ELR (cell line): ENCODE measurements around the gene PANX1.
"Not testable (repeated sequence)": the region's sequence is repeated elsewhere in the genome, so short reads cannot be mapped to it uniquely, and the experiment has no call there.

Experiments used
- DNase-seq: peaks from one replicate; pipeline ENCODE4 v3.0.0-alpha.2; 2015; ENCODE audit warnings: low read depth

The PANX1 gene

DNA sequence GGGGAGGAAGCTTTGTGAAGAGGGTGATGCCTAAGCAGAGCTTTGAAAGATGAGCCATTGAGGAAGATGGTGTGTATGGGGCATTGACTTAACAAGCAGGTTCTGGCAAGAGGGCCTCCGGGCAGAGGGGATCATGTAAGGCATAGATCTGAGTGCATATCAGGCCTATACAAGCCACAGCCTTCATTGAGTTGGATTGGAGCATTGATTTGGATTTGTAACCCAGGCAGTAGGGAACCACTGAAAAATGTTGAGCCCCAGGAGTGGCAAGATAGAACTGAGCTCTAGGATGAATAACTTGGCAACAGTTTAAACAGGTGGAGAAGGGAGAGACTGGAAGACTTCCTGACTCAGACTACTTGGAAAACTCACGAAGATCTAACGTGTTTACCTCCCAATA lies 21.4 kb downstream of the PANX1 start:
- no peak for DNase-seq

DNA sequence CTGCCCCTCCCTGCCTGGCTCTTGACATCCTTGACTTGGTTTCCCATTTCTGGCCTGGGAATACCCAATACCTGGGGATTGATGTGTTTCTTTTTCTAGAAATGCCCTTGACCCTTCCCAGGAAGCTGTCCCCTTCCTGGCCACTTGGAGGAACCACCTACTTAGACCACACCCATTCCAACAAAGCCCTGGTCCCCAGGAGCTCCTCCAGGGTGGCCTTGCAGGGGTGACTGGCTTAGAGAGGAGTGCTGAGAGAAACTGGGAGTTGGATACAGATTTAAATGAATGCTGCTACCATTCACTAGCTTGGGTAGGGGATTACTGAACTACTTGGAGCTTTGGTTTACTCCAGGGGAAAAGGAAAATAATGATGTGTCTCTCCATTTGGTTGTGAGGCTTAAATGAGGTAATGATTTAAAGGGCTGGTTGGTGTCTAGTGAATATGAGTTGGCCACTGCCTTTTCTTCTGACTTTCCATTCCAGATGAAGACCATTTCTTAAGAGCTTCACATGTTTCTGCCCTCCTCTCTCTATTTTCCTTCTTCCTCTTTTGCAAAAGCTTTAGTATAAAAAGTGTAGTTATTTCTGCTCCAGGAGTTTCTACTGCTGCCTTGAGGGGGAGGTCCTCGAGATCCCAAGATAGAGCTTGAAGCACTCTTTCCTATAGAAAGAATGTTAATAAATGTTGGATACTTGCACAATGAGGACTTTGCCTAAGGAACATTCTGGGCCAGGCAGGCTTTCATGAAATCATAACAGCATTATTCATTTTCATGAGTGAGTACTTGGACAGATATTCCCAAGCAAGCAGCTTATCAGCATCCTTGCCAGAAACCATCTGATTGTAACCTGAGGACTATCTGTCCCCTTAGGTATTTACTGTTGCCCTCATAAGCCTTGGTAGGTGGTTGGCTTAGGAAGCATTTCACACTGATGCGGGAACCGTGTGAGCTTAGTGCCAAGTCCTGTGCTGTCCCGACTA lies 22.4 kb downstream of the PANX1 start:
- DNase-seq: no peak

DNA sequence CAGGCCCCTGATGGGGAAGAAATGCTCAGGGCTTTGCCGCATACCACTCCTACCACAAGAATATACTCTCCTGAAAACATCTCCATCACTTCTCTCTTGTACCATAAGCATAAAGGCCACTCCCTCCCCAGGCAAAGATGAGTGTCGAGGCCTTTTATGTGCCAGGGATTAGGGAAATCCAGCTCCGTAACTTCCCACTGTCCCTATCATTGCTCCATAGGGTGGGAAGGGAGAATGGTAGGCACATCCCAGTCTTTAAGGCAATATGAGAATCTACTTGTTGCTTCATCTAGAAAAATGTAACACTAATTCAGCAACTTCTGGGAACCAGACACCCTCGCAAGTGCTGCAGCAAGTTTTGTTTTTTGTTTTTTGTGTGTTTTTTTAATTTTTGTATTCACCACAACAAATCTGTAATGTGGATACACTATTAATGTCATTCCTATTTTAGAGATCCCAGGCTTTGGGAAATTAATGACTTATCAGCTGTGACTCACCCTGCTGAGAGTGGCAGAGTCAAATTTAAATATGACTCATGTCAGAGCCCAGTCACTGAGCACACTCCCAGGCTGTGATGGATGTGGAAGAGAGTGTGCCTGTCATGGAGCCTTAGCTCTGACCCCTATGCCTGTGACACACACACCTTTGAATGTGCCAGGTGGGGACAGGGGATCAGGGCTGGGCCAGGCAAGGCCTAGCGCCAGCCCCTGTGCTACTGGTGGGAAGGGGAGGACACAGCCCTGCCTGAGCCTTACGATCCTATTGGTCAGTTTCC lies 23.4 kb downstream of the PANX1 start:
- DNase-seq: peak; percentile 93

DNA sequence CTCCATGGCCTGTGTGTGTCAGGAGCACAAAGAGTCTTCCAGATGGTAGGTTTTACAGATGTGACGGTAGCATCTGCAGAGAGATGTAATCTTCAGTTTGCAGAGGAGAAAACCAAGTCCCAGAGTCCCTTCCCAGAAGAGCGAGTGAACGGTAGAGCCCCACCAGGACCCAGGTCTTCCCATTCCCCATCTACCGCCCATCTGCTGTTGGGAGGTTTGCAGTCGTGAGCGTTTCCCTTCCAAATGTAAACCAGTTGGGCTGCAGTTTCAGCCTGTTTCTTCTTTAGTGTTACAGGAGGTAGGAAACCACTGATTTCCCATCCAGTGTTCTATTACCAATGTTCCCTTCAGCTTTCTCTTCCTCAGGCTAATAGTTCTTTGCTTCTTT lies 24.0 kb downstream of the PANX1 start:
- no peak for DNase-seq

DNA sequence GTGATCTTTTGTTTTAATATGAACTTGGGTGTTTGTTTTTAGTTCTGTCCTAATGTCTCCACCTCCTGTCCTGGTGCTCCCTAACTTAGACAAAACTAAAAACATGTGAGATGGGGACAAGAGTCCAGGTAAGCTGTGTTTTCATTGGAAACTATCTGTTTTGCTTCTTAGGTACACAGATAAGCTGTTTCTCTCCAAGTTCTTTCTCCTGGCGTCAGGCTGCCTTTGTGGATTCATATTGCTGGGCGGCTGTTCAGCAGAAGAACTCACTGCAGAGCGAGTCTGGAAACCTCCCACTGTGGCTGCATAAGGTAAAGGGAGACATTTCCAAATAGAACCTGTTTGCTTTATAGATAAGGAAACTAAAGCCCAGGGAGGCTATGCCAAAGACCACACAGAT lies 24.7 kb downstream of the PANX1 start:
- no peak for DNase-seq

DNA sequence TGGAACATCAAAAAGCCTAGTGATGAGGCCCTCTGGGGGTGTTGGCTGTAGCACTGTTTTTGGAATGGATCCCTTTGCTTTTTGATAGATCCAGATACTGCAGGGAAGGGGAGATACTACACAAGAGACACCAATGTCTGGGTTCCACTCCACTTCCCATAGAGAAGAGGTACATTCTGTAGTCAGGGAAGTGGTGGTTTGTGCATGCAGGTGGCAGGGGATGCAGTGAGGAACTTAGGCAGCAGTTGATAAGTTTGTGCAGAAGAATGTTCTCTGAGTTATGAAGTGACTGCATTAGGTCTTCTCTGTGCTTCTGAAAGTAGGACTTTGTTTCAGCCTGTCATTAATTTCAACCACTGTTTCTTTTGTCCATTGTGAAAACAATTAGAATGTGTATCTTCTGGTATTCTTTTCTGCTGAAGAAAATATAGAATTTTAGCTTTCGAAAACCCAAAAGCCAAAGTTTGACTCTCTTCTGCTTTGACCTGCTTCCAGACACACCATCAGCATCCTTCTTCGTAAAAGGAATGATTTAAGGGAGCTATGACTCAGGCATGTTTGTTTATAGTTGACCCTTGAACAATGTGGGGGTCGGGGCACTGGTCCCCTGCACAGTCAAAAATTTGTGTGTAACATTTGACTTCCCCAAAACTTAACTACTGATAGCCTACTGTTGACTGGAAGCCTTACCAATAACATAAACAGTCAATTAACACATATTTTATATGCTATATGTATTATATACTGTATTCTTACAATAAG lies 25.6 kb downstream of the PANX1 start:
- DNase-seq: peak; percentile 42

DNA sequence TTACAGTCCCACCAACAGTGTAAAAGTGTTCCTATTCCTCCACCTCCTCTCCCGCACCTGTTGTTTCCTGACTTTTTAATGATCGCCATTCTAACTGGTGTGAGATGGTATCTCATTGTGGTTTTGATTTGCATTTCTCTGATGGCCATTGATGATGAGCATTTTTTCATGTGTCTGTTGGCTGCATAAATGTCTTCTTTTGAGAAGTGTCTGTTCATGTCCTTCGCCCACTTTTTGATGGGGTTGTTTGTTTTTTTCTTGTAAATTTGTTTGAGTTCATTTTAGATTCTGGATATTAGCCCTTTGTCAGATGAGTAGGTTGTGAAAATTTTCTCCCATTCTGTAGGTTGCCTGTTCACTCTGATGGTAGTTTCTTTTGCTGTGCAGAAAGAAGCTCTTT lies 28.7 kb downstream of the PANX1 start:
- DNase-seq: not testable (repeated sequence)

DNA sequence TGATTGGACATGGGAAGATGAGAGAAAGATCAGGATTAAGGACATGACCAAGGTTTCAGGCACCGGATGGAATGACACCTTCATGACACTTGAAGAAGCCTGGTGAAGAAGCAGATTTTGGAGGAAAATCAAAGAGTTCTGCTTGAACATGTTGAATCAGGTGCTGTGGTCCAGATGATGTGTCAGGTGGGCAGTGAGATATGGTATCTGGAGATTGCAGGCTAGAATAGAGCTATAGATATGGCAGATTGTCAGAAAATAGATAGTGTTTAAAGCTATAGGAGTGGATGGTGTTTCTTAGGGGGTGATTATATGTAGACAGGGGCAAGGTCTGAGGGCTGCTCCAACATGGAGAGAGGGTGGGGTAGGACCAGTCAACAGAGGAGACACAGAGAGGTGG lies 40.2 kb downstream of the PANX1 start:
- DNase-seq: no peak

DNA sequence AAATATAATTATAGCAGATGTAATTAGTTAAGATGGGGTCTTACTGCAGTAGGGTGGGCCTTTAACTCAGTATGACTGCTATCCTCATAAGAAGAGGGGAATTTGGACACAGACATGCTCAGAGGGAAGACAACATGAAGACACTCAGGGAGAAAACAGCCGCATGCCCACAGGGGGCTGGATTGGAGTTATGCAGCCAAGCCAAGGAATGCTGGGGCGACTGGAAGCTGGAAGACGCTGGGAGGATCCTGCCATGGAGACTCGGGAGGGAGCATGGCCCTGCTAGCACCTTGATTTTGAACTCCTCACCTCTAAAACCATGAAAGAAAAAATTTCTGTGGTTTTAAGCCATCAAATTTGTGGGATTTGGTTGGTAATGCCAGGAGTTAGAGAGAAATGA lies 40.9 kb downstream of the PANX1 start:
- DNase-seq: no peak

DNA sequence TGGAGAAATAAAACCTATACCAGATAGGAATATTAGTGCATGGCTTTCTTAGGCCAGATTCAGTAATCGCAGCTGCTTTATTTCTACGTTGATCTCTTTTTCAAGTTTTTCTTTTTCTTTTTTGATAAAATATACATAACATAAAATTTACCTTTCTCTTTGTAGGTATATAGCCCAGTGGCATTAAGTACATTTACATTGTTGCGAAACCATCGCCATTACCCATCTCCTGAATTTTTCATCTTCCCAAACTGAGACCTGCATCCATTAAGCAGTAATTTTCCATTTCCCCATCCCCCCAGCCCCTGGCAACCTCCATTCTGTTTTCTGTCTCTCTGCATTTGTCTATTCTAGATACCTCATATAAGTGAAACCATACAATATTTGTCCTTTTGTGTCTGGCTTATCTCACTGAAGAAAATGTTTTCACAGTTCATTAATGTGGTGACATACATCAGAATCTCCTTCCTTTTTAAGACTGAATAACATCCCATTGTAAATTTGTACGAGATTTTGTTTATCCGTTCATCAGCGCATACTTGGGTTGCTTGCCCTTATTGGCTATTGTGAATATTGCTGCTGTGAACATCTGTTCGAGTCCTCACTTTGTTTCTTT lies 41.4 kb downstream of the PANX1 start:
- no peak for DNase-seq

DNA sequence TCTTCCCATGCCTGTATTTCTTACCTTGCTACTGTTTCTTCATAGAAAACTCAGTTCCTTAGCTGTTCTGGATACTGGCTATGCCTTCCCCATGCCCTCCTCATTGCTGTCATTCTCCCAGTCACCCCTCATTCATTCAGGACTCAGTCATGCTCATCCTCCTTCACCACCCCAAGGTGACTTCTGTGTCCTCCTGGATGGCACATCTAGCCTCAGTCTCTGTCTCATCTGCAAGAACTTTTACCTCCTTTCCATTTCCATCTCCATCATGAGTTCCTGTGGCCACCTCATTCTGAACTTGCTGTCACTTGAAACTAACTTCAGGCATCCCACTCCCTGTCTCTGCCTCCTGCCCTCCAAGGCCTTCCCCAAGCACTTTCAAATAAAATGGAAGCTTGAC lies 42.3 kb downstream of the PANX1 start:
- DNase-seq: no peak

DNA sequence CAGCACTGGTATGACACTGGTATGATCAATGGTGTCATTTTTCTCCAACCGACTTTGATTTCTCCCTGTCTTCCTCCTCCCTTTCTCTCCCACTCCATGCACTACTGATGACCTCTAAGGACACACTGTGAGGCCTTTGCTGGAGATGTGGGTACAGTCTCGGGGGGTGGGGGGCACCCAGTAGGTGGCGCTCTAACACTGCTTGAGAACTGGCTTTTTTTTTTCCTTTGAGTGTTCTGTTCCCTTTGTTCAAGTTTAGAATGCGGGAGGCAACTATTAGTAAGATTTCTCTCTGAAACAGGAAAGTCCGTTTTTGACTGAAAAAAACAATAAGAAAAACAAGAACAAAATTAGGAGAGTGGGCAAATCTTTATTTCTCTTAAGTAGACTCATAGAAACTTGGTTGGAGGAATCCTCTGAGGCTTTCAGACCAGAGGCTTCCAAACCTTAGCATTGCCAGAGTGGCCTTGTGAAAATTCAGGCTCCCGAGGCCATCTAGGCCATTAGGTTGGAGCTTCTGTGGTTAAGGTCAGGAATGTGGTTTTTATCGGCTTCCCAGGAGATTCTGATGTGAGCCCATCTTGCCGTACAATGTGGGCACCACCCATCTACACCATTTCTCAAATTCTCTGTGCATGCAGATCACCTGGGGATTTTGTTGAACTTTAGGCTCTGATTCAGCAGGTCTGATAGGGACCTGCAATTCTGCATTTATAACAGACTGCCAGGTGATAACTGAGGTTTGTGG lies 43.2 kb downstream of the PANX1 start:
- peak; percentile 66 for DNase-seq

DNA sequence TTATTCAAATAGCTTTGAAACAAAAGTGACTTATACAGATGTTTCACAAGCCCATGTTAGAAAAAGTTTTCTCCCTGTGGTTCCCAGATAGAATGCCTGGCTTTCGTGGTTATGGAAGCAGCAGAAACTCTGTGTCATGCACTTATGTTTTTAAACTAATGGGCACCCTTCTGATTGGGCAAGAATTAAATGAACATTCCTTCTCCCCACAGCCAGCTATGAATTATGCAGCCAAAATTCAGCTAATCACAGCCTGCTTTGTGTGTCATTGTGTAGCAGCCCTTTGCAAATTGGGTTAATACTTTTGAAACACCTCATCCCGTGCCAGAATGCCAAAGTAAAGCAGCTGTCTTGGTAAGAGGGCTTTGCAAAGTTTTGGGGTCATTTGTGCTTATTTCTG lies 46.9 kb downstream of the PANX1 start:
- peak; percentile 64 for DNase-seq

DNA sequence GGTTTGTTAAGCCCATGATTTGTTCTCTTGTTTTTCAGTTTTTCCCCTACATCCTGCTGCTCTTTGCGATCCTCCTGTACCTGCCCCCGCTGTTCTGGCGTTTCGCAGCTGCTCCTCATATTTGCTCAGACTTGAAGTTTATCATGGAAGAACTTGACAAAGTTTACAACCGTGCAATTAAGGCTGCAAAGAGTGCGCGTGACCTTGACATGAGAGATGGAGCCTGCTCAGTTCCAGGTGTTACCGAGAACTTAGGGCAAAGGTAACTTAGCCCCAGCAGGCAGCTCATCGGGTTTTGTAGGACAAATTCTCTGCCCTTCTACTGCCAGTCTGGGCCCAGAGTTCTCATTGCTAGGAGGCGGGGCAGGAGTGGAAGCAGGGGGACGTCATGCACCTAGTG lies 49.7 kb downstream of the PANX1 start:
- DNase-seq: no peak

DNA sequence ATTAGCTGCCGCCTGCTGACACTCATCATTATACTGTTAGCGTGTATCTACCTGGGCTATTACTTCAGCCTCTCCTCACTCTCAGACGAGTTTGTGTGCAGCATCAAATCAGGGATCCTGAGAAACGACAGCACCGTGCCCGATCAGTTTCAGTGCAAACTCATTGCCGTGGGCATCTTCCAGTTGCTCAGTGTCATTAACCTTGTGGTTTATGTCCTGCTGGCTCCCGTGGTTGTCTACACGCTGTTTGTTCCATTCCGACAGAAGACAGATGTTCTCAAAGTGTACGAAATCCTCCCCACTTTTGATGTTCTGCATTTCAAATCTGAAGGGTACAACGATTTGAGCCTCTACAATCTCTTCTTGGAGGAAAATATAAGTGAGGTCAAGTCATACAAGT lies 51.1 kb downstream of the PANX1 start:
- DNase-seq: no peak

DNA sequence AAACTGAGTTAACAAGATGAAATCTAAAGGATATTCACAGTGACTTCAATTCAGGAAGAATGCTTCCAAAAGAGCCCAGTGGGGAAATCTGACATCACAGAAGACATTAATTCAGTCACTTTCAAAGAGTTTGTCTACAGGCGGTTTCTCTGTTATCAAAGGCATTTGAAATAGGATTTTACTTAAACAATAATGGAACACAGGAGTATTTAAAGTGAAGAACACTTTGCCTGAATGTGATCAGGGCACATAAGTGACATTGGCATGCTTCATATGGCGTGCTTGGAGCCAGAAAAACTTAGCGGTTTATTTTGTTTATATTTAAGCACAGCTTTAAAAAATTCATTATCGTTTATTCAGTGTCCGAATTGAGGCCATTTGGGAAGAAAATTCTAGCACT lies 52.9 kb downstream of the PANX1 start:
- no peak for DNase-seq

DNA sequence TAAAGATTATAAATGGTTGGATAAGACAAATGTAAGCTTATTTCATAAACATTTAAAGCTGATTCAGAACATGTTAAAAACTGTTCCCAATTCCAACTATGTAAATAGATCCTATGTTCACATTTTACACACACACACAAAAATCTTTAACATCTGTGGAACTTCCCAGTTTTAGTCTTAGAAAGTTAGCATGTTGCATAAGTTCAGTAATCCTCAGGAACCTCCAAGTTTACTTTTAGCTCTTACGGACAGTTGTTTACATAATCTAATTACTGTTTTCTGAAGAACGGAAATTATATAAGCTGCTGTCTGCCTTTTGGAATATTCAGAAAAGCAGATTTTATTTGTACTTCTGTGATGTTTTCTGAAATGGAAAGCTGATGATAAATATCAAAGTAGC lies 53.3 kb downstream of the PANX1 start:
- DNase-seq: no peak

DNA sequence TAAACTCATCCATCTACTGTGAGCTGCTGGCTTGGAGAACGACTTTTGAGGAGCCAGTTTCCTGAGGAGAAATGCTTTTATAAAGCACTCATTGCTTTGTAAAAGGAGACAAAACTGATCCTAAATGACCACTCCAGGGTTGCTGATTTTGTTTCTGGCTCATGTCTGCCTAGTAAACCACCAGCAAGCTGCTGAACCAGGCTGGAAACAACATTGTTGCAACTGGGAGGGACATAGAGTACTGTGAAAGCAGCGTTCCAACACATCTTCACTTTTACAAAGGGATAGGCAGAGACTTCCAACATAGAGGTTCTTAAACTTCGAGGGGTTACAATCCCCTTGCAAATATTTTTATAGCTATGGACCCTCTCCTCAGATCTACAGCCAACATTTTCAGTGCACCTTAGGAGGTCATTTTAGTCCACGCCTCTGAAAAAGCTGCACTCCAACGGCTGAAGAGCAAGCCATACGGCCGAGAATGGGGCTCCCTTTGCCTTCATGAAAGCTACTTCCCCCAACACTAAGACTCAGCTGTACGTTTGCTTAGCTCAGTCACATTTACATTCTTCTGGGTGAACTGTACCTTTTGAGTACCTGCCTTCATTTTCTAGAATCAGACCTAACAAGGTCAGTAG lies 54.7 kb downstream of the PANX1 start:
- no peak for DNase-seq

DNA sequence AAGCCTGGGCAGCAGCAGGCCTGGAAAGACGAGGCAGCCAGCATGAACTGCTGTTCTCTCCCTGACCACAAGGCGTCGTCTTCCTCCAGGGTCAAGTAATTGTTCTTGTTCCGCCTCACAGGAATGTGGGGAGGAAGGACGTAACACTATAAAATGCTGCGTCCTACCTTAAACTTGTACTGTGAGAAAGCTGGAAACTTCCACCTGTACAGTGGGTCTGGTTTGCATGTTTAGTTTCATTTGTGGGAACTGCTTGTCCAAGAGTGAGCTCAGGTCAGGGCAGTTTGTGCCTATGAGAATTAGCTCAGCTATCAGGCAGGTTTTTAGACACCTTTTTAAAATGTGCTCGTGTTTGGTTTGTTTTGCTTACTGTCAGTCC lies 55.2 kb downstream of the PANX1 start:
- DNase-seq: peak; percentile 41

DNA sequence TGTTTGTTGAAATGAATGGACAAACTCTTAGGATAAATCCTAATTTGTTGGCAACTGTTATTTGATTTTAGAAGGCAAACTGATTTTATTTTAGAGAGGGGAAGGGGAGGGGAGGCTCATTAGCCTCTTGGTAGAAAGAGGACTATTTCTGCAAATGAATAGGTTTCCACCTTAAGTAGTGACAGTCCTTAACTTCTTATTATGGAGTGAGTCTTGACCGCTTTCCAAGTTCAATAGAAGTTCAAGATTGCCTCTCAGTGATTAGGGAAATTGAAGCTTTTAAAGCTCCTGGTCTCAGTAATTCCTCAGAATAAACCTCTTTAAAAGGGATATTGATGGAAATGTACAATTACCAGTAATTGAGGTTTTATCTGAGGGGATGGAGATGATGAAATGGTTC lies 55.7 kb downstream of the PANX1 start:
- DNase-seq: no peak

DNA sequence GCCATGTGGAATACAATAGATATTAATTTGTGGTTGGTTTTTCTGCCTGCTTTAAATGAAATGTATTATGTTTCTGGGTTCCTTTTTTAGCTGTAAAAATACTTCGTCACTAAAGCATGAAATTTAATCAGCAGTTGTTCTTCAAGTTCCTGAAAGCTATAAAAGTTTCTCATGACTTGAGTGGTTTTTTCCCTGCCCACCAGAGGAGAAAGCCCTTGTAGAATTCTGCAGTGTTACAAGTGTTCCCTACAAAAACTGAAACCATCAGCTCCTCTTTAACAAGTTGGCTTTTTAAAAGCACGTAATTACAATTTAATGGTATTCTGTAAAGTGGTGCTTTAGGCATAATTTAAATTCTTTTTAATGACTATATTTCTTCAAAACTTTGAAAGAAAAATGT lies 56.2 kb downstream of the PANX1 start:
- DNase-seq: no peak
